Peyer's patch (tissue), 4 donors: ENCODE results near the gene PKP4. TPM values are rescaled to one million over a fixed set of nuclear protein-coding genes. Genes with fewer than 3 reads are reported as not detected.
A peak's percentile ranks its signal among the peaks of the same experiment; 100 is the strongest.

ENCODE experiments used
- DNase-seq, 3 donors: peaks; one replicate each; pipeline ENCODE4 v3.0.0-alpha.2; 2017 to 2019
- H3K27ac ChIP-seq, 4 donors: fragments of 200-600 bp; sonication (generic); one replicate each; pipeline ENCODE4 v1.5.1; 2016 to 2019
- H3K27me3 ChIP-seq, 2 donors: fragments of 200-600 bp; sonication (generic); one replicate each; pipeline ENCODE4 v1.5.1; 2019
- H3K36me3 ChIP-seq, 3 donors: fragments of 200-600 bp; sonication (generic); one replicate each; pipeline ENCODE4 v1.5.1; 2016 to 2019
- H3K4me1 ChIP-seq, 4 donors: fragments of 200-600 bp; sonication (generic); one replicate each; pipeline ENCODE4 v1.5.1; 2016 to 2019
- H3K4me3 ChIP-seq, 4 donors: fragments of 200-600 bp; sonication (generic); 1 replicate in 3 of 4; 2 replicates in 1 of 4; pipeline ENCODE4 v1.5.1; 2016 to 2019; ENCODE audit warnings: mild to moderate bottlenecking in 1 of 4
- H3K9me3 ChIP-seq, 4 donors: fragments of 200-600 bp; sonication (generic); one replicate each; pipeline ENCODE4 v1.5.1; 2016 to 2019; ENCODE audit warnings: mild to moderate bottlenecking in 1 of 4
- CTCF ChIP-seq, 6 experiments: fragments of 450-650 bp in 4 of 6; fragments of 200-600 bp in 2 of 6; sonication (generic) in 1 of 6; IDR thresholded peaks; one replicate each; pipeline ENCODE4 v1.5.1; 2017 to 2019; ENCODE audit warnings: antibody characterized with exemption in 6 of 6, mild to moderate bottlenecking in 3 of 6, moderate library complexity in 1 of 6
- POLR2A ChIP-seq, 2 donors: fragments of 450-650 bp; IDR thresholded peaks; one replicate each; pipeline ENCODE4 v1.5.1; 2017; ENCODE audit warnings: antibody characterized with exemption in 2 of 2, mild to moderate bottlenecking in 2 of 2, moderate library complexity in 2 of 2
- total RNA-seq, 4 donors: library from RNA; depleted of rRNA; stranded (reverse); fragments of >200 nt; gene quantifications; one replicate each; pipeline ENCODE4 v1.1.0, GENCODE V29; 2016

PKP4 gene
- total RNA-seq, 4 donors from 2014 or later = 67.8 to 168 (median 117) TPM

- DNase-seq = peak; percentile 41 to 83 (median 70)
- Histone ChIP-seq H3K4me1 (peaks cover 0 to 21% (median 4%) of the 10 kb centered on the region in 4 donors), H3K27me3 (no peaks in the 10 kb centered on the region), H3K9me3 (no peaks in the 10 kb centered on the region), H3K27ac (peak overlapping the region; percentile 87 to 97 (median 92)), H3K4me3 (peak overlapping the region; percentile 88 to 98 (median 91)), H3K36me3 (no peaks in the 10 kb centered on the region)
- TF ChIP-seq CTCF (IDR thresholded peaks at IDR 0.05) = peak in 2 of 6 experiments; percentile 2 to 21
- no peak for TF ChIP-seq POLR2A (IDR thresholded peaks at IDR 0.05)
Observed at GRCh38 chr2:158457092-158457825, 507 bp downstream of the PKP4 start.

- no peaks in the 10 kb centered on the region for H3K9me3 ChIP-seq
- H3K4me3 ChIP-seq = peak overlapping the region; percentile 88 to 98 (median 91)
- no peaks in the 10 kb centered on the region for H3K36me3 ChIP-seq
- peak; percentile 82 to 87 for TF ChIP-seq POLR2A (IDR thresholded peaks at IDR 0.05)
- TF ChIP-seq CTCF (IDR thresholded peaks at IDR 0.05) = peak in 5 of 6 experiments; percentile 31 to 67 (median 57)
- peaks cover 0 to 21% (median 4%) of the 10 kb centered on the region in 4 donors for H3K4me1 ChIP-seq
- peak overlapping the region; percentile 87 to 97 (median 92) for H3K27ac ChIP-seq
- peak; percentile 56 to 93 (median 90) for DNase-seq
- no peaks in the 10 kb centered on the region for H3K27me3 ChIP-seq
Observed at GRCh38 chr2:158457826-158458616, 1.3 kb downstream of the PKP4 start.

- Histone ChIP-seq H3K27me3 (no peaks in the 10 kb centered on the region), H3K36me3 (no peaks in the 10 kb centered on the region), H3K4me3 (peak overlapping the region in 3 of 4 donors; percentile 88 to 98 (median 89)), H3K9me3 (no peaks in the 10 kb centered on the region), H3K4me1 (peaks cover 0 to 21% (median 4%) of the 10 kb centered on the region in 4 donors), H3K27ac (peak overlapping the region in 2 of 4 donors; percentile 87 to 96)
- DNase-seq = no peak
- TF ChIP-seq POLR2A (IDR thresholded peaks at IDR 0.05) = no peak
- TF ChIP-seq CTCF (IDR thresholded peaks at IDR 0.05) = no peak
Observed at GRCh38 chr2:158458617-158458920, 1.8 kb downstream of the PKP4 start.

- H3K36me3 ChIP-seq = no peaks in the 10 kb centered on the region
- H3K4me1 ChIP-seq = peaks cover 0 to 21% (median 4%) of the 10 kb centered on the region in 4 donors
- no peaks in the 10 kb centered on the region for H3K27me3 ChIP-seq
- H3K9me3 ChIP-seq = no peaks in the 10 kb centered on the region
- DNase-seq = no peak
- no peak overlapping the region for H3K4me3 ChIP-seq
- TF ChIP-seq POLR2A (IDR thresholded peaks at IDR 0.05) = no peak
- TF ChIP-seq CTCF (IDR thresholded peaks at IDR 0.05) = no peak
- no peak overlapping the region for H3K27ac ChIP-seq
Observed at GRCh38 chr2:158459161-158460003, 2.6 kb downstream of the PKP4 start.

GRCh38 chr2:158460632-158461297, 4.0 kb downstream of the PKP4 start:
- no peak overlapping the region for H3K4me3 ChIP-seq
- peaks cover 0 to 21% (median 4%) of the 10 kb centered on the region in 4 donors for H3K4me1 ChIP-seq
- H3K36me3 ChIP-seq = no peaks in the 10 kb centered on the region
- DNase-seq = no peak
- peak overlapping the region in 1 of 4 donors; percentile 4 for H3K27ac ChIP-seq
- no peaks in the 10 kb centered on the region for H3K9me3 ChIP-seq
- TF ChIP-seq CTCF (IDR thresholded peaks at IDR 0.05) = peak in 3 of 6 experiments; percentile 15 to 27 (median 20)
- no peak for TF ChIP-seq POLR2A (IDR thresholded peaks at IDR 0.05)
- H3K27me3 ChIP-seq = no peaks in the 10 kb centered on the region
